IMR-90 (cell line): ENCODE data around the gene KL. TPM values are rescaled to one million over a fixed set of nuclear protein-coding genes. Genes with fewer than 3 reads are reported as not detected.

ENCODE experiments used
- ATAC-seq: fragments of 200-7000 bp; cut with Tn5 transposase; 2 replicates; pipeline ENCODE4 v1.9.1; 2020; ENCODE audit warnings: low read depth, mild to moderate bottlenecking, moderate library complexity
- BruUV-seq: library from RNA; stranded (reverse); fragments of 400-500 nt; replicated peaks from 2 replicates; lab custom pipeline; 2021; lab: Mats Ljungman, UMichigan
- CTCF ChIA-PET: fragments of 300-600 bp; formaldehyde crosslinking; extraction: SDS; loops from one replicate; lab custom pipeline; 2021; ENCODE audit warnings: antibody characterized with exemption; lab: Yijun Ruan, JAX
- POLR2A ChIA-PET: fragments of 300-600 bp; sonication (Branson Sonifier 250); formaldehyde crosslinking; loops from one replicate; lab custom pipeline; 2022; ENCODE audit warnings: antibody characterized with exemption; ENCODE audit not compliant: unreplicated experiment; lab: Charles Lee
- DNase-seq: peaks from one replicate; pipeline ENCODE4 v3.0.0; 2013
- H2AFZ ChIP-seq: replicated peaks from 2 replicates; pipeline ENCODE3; 2013; ENCODE audit warnings: low read length, mild to moderate bottlenecking; ENCODE audit not compliant: poor library complexity
- H2AK5ac ChIP-seq: 2 replicates; pipeline ENCODE4 v1.6.1; 2013; ENCODE audit warnings: low read depth, low read length, inconsistent platforms
- H2AK9ac ChIP-seq: replicated peaks from 2 replicates; pipeline ENCODE3; 2013; ENCODE audit warnings: mild to moderate bottlenecking, low read depth, low read length, moderate library complexity; ENCODE audit not compliant: poor library complexity
- H2BK120ac ChIP-seq: 2 replicates; pipeline ENCODE4 v1.6.1; 2013; ENCODE audit warnings: low read depth, low read length, inconsistent platforms
- H2BK15ac ChIP-seq: 3 replicates; pipeline ENCODE4 v1.6.1; 2013; ENCODE audit warnings: low read depth, low read length, inconsistent platforms
- H2BK20ac ChIP-seq: 2 replicates; pipeline ENCODE4 v1.6.1; 2013; ENCODE audit warnings: low read depth, mild to moderate bottlenecking, inconsistent platforms, low read length, moderate library complexity
- H2BK5ac ChIP-seq: 2 replicates; pipeline ENCODE4 v1.6.1; 2013; ENCODE audit warnings: mild to moderate bottlenecking, low read depth, low read length, inconsistent platforms; ENCODE audit not compliant: poor library complexity, severe bottlenecking
- H3K14ac ChIP-seq: replicated peaks from 2 replicates; pipeline ENCODE4 v1.6.1; 2013; ENCODE audit warnings: low read depth, low read length, inconsistent platforms
- H3K18ac ChIP-seq: 2 replicates; pipeline ENCODE4 v1.6.1; 2013; ENCODE audit warnings: low read depth, low read length, control low read depth
- H3K23ac ChIP-seq: 2 replicates; pipeline ENCODE4 v1.6.1; 2013; ENCODE audit warnings: low read depth, low read length, inconsistent platforms
- H3K27ac ChIP-seq: 2 replicates; pipeline ENCODE4 v1.5.1; 2013; ENCODE audit warnings: mild to moderate bottlenecking, control low read depth, low read length; ENCODE audit not compliant: insufficient read depth
- H3K27me3 ChIP-seq: 2 replicates; pipeline ENCODE4 v1.6.1; 2013; ENCODE audit warnings: low read length; ENCODE audit not compliant: control insufficient read depth, insufficient read depth
- H3K36me3 ChIP-seq: 2 replicates; pipeline ENCODE4 v1.6.1; 2013; ENCODE audit warnings: low read length, mixed read lengths; ENCODE audit not compliant: control insufficient read depth, insufficient read depth
- H3K4ac ChIP-seq: 2 replicates; pipeline ENCODE4 v1.6.1; 2013; ENCODE audit warnings: low read depth, low read length, inconsistent platforms
- H3K4me1 ChIP-seq: 2 replicates; pipeline ENCODE4 v1.6.1; 2013; ENCODE audit warnings: low read length, mixed read lengths; ENCODE audit not compliant: control insufficient read depth, insufficient read depth
- H3K4me2 ChIP-seq: 2 replicates; pipeline ENCODE4 v1.6.1; 2013; ENCODE audit warnings: low read depth, mild to moderate bottlenecking, control low read depth, low read length, moderate library complexity
- H3K4me3 ChIP-seq: 2 replicates; pipeline ENCODE4 v1.5.1; 2013; ENCODE audit warnings: low read depth, mild to moderate bottlenecking, control low read depth, low read length, moderate library complexity; ENCODE audit not compliant: insufficient read depth
- H3K56ac ChIP-seq: 2 replicates; pipeline ENCODE4 v1.6.1; 2013; ENCODE audit warnings: low read length, inconsistent platforms; ENCODE audit not compliant: insufficient read depth; ENCODE audit errors: extremely low read depth
- H3K79me1 ChIP-seq, 2 experiments: 2 replicates each; pipeline ENCODE4 v1.6.1; 2013; ENCODE audit warnings: low read length in 2 of 2, inconsistent platforms in 1 of 2, low read depth in 1 of 2
- H3K9ac ChIP-seq: 2 replicates; pipeline ENCODE4 v1.6.1; 2013; ENCODE audit warnings: low read depth, low read length, control low read depth
- H3K9me1 ChIP-seq: 2 replicates; pipeline ENCODE4 v1.6.1; 2013; ENCODE audit warnings: low read length, inconsistent platforms; ENCODE audit not compliant: insufficient read depth
- H3K9me3 ChIP-seq: 2 replicates; pipeline ENCODE4 v1.6.1; 2013; ENCODE audit warnings: low read length; ENCODE audit not compliant: control insufficient read depth, insufficient read depth
- H4K20me1 ChIP-seq: 2 replicates; pipeline ENCODE4 v1.6.1; 2013; ENCODE audit warnings: low read length, inconsistent platforms; ENCODE audit not compliant: insufficient read depth
- H4K5ac ChIP-seq: 2 replicates; pipeline ENCODE4 v1.6.1; 2013; ENCODE audit warnings: mild to moderate bottlenecking, low read depth, low read length, control low read depth
- H4K8ac ChIP-seq, 2 experiments: 2 replicates each; pipeline ENCODE4 v1.6.1; 2013; ENCODE audit warnings: low read depth in 2 of 2, low read length in 2 of 2, control low read depth in 1 of 2, inconsistent platforms in 1 of 2
- H4K91ac ChIP-seq: 2 replicates; pipeline ENCODE4 v1.6.1; 2013; ENCODE audit warnings: low read depth, low read length, inconsistent platforms; ENCODE audit not compliant: insufficient read depth
- CHD1 ChIP-seq: IDR thresholded peaks from 2 replicates; pipeline ENCODE4 v1.6.1; 2012; ENCODE audit warnings: low read depth, low read length, improper control_type of control experiment
- FOS ChIP-seq: fragments of 150-350 bp; IDR thresholded peaks from 2 replicates; pipeline ENCODE4 v1.6.1; 2016; ENCODE audit warnings: low read depth, low read length
- RCOR1 ChIP-seq: IDR thresholded peaks from 2 replicates; pipeline ENCODE4 v1.6.1; 2012; ENCODE audit warnings: mild to moderate bottlenecking, low read length, improper control_type of control experiment; ENCODE audit not compliant: insufficient replicate concordance
- WGBS, 2 experiments: methylation state at CpG; one replicate each; pipeline versions ENCODE4 v1.1.5 to v1.1.7; 2013; ENCODE audit warnings: missing lambda C conversion rate in 2 of 2; ENCODE audit not compliant: insufficient read length in 1 of 2; ENCODE audit errors: extremely low coverage in 2 of 2; 5-methylcytosine and 5-hydroxymethylcytosine counted together
- dilution Hi-C: fragments of 300-500 bp; cut with HindIII; formaldehyde crosslinking; loops from one replicate; pipeline ENCODE4 v1.14.3; 2018; ENCODE audit warnings: low sequenced_read_pairs; ENCODE audit not compliant: unreplicated experiment
- in situ Hi-C: fragments of 300-500 bp; cut with MboI; formaldehyde crosslinking; loops from 3 replicates; pipeline ENCODE4 v1.14.3; 2019; ENCODE audit warnings: low sequenced_read_pairs, inconsistent platforms, mixed read lengths
- intact Hi-C: fragments of 100-400 bp; cut with micrococcal nuclease; formaldehyde crosslinking; loops from 2 replicates; pipeline ENCODE4 v1.10.0; 2022
- polyA plus RNA-seq, 3 experiments: library from polyadenylated mRNA; depleted of rRNA; stranded (reverse); fragments of >200 nt; gene quantifications; 2 replicates each; pipeline ENCODE4 v1.2.3, GENCODE V29; 2012; ENCODE audit warnings: low replicate concordance in 1 of 3
- total RNA-seq: library from RNA; depleted of rRNA; stranded (reverse); fragments of >200 nt; gene quantifications from 2 replicates; pipeline ENCODE4 v1.2.3, GENCODE V29; 2012

Gene KL
- total and polyA plus RNA-seq, 2 of the 4 experiments (the other 2 are of a cell fraction) = not detected

DNA sequence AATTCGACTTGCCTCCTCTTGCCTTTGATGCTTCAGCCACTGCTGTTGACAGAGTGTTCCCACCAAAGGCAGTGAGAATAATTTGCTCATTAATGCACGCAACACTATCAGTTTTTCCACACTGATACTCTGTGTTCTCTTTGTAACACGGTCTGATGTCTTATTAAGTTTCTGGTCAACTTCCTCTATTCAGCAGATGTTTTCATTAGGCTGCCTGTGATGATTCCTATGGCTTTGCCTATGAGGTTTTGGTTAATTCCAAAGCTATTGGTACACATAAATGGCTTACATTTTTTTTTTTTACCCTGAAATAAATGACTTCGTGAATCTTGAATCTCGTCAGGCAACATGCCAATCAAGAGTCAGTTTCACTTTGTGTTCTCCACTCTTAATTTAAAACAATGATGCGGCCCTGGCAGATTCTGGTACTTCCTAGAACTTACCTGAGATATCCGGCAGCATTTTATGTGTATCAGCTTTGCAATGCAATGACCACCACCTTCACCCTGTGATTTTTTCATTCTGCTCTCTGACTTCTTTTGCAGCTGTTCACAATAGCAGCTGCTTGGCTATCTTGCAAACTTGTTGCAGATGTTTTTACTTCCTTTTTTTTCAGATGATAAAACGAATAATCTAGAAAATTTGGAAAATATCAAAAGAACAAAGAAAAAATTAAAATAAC, 27.5 kb upstream of the KL start:
- intact Hi-C loops = no loop called here
- no peak for ATAC-seq
- H2AFZ ChIP-seq = no peak overlapping the region

More for the DNA sequence above, 27.5 kb upstream of the KL start:
- no peak overlapping the region for H3K27ac ChIP-seq
- no peak overlapping the region for H2AK5ac ChIP-seq
- H2BK15ac ChIP-seq = no peak overlapping the region
- TF ChIP-seq FOS (no peak), CHD1 (no peak), RCOR1 (no peak)
- no peak overlapping the region for H4K5ac ChIP-seq
- ChIA-PET POLR2A (no interaction called here), CTCF (no interaction called here)
- H4K91ac ChIP-seq = no peak overlapping the region
- H3K4me2 ChIP-seq = no peak overlapping the region
- DNase-seq = no peak
- H3K9me3 ChIP-seq = no peaks in the 10 kb centered on the region
- no peaks in the 10 kb centered on the region for H3K79me1 ChIP-seq
- H2BK120ac ChIP-seq = no peak overlapping the region
- no peak overlapping the region for H2AK9ac ChIP-seq
- H3K36me3 ChIP-seq = no peaks in the 10 kb centered on the region
- no peak overlapping the region for H3K9ac ChIP-seq
- no peak overlapping the region for H2BK20ac ChIP-seq
- no peak overlapping the region for H3K4ac ChIP-seq
- 0 out of 2 replicates have a peak overlapping the region, but pooled peaks have one; percentile 21 for H3K14ac ChIP-seq
- peaks cover 10% of the 10 kb centered on the region; the same call in 1 of the 2 replicates for H3K9me1 ChIP-seq
- BruUV-seq = no TSS peak
- H3K27me3 ChIP-seq = peaks cover 3% of the 10 kb centered on the region; the same call in 1 of the 2 replicates
- no peak overlapping the region for H3K18ac ChIP-seq
- no peak overlapping the region for H3K4me3 ChIP-seq
- no peaks in the 10 kb centered on the region for H3K4me1 ChIP-seq
- in situ Hi-C loops (no loop called here), dilution Hi-C loops (no loop called here)
- H3K56ac ChIP-seq = no peak overlapping the region
- H3K23ac ChIP-seq = no peak overlapping the region
- no peak overlapping the region for H4K8ac ChIP-seq
- WGBS, 2 experiments = 59% methylated on average over 2 of the region's 8 CpGs; no CpG with 5 or more reads in 1 of the 2 experiments
- H2BK5ac ChIP-seq = no peak overlapping the region
- H4K20me1 ChIP-seq = no peaks in the 10 kb centered on the region
